Neutrophil (primary cell): ENCODE measurements around the gene EPHA8.

Experiments
- H3K27ac ChIP-seq: fragments of 200-600 bp; sonication (generic); 2 replicates; pipeline ENCODE4 v1.5.1; 2016; ENCODE audit warnings: mild to moderate bottlenecking, moderate library complexity
- H3K27me3 ChIP-seq: fragments of 200-600 bp; sonication (generic); 2 replicates; pipeline ENCODE4 v1.6.0; 2016; ENCODE audit warnings: mild to moderate bottlenecking
- H3K36me3 ChIP-seq: fragments of 200-600 bp; sonication (generic); 2 replicates; pipeline ENCODE4 v1.5.1; 2017
- H3K4me1 ChIP-seq, 2 experiments: fragments of 200-600 bp in 1 of 2; sonication (generic) in 1 of 2; 1 replicate in 1 of 2; 2 replicates in 1 of 2; pipeline versions ENCODE4 v1.5.1 to v1.6.1; 2013 to 2016; ENCODE audit warnings: low read depth in 1 of 2, low read length in 1 of 2, mild to moderate bottlenecking in 1 of 2, moderate library complexity in 1 of 2; ENCODE audit not compliant: control insufficient read depth in 1 of 2, insufficient read depth in 1 of 2
- H3K4me3 ChIP-seq, 2 experiments: fragments of 200-600 bp in 1 of 2; sonication (generic) in 1 of 2; 1 replicate in 1 of 2; 2 replicates in 1 of 2; pipeline ENCODE4 v1.5.1; 2013 to 2016; ENCODE audit warnings: low read depth in 1 of 2, low read length in 1 of 2, mild to moderate bottlenecking in 1 of 2, moderate library complexity in 1 of 2
- H3K9me3 ChIP-seq: fragments of 200-600 bp; sonication (generic); 2 replicates; pipeline ENCODE4 v1.5.1; 2016
- TF ChIP-seq, protein P1 (sequence below): fragments of 200-600 bp; sonication (generic); IDR thresholded peaks from 2 replicates; pipeline ENCODE4 v1.5.1; 2016; ENCODE audit warnings: antibody characterized with exemption

EPHA8 gene

DNA sequence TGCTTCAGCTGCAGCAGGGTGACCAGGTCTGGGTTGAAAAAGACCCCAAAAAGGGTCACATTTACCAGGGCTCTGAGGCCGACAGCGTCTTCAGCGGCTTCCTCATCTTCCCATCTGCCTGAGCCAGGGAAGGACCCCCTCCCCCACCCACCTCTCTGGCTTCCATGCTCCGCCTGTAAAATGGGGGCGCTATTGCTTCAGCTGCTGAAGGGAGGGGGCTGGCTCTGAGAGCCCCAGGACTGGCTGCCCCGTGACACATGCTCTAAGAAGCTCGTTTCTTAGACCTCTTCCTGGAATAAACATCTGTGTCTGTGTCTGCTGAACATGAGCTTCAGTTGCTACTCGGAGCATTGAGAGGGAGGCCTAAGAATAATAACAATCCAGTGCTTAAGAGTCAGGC, 76.0 kb downstream of the EPHA8 start:
- TF ChIP-seq, protein P1, sequence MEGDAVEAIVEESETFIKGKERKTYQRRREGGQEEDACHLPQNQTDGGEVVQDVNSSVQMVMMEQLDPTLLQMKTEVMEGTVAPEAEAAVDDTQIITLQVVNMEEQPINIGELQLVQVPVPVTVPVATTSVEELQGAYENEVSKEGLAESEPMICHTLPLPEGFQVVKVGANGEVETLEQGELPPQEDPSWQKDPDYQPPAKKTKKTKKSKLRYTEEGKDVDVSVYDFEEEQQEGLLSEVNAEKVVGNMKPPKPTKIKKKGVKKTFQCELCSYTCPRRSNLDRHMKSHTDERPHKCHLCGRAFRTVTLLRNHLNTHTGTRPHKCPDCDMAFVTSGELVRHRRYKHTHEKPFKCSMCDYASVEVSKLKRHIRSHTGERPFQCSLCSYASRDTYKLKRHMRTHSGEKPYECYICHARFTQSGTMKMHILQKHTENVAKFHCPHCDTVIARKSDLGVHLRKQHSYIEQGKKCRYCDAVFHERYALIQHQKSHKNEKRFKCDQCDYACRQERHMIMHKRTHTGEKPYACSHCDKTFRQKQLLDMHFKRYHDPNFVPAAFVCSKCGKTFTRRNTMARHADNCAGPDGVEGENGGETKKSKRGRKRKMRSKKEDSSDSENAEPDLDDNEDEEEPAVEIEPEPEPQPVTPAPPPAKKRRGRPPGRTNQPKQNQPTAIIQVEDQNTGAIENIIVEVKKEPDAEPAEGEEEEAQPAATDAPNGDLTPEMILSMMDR, result no peak
- no peaks in the 10 kb centered on the region for H3K9me3 ChIP-seq
- H3K27ac ChIP-seq, result no peak overlapping the region
- no peaks in the 10 kb centered on the region for H3K36me3 ChIP-seq
- H3K4me1 ChIP-seq, result no peaks in the 10 kb centered on the region
- peaks cover 11% of the 10 kb centered on the region for H3K27me3 ChIP-seq
- no peak overlapping the region for H3K4me3 ChIP-seq

GRCh38 chr1:22641247-22641646, 78.0 kb downstream of the EPHA8 start:
- H3K36me3 ChIP-seq, result no peaks in the 10 kb centered on the region
- TF ChIP-seq, protein P1, result no peak
- H3K4me1 ChIP-seq, result no peaks in the 10 kb centered on the region
- no peak overlapping the region for H3K4me3 ChIP-seq
- peaks cover 11% of the 10 kb centered on the region for H3K27me3 ChIP-seq
- no peak overlapping the region for H3K27ac ChIP-seq
- H3K9me3 ChIP-seq, result no peaks in the 10 kb centered on the region

GRCh38 chr1:22641906-22642636, 78.8 kb downstream of the EPHA8 start:
- TF ChIP-seq, protein P1, result no peak
- Histone ChIP-seq H3K27ac (no peak overlapping the region), H3K9me3 (no peaks in the 10 kb centered on the region), H3K4me1 (no peaks in the 10 kb centered on the region), H3K27me3 (peaks cover 11% of the 10 kb centered on the region), H3K36me3 (no peaks in the 10 kb centered on the region), H3K4me3 (no peak overlapping the region)

- Histone ChIP-seq H3K27ac (no peak within 1 kb of the TSS), H3K9me3 (no peaks in the 10 kb centered on the region), H3K4me3 (no peak within 1 kb of the TSS), H3K36me3 (no peaks in the 10 kb centered on the region), H3K4me1 (no peaks in the 10 kb centered on the region), H3K27me3 (peaks cover 11% of the 10 kb centered on the region)
- TF ChIP-seq, protein P1, result no peak
Measured at GRCh38 chr1:22643381-22643780, 80.1 kb downstream of the EPHA8 start, which contains the start of gene C1QC. Gene C1QC, plus strand, starts transcription at chr1:22643633. Its CDS starts 391 bp downstream, at chr1:22644024.

- Histone ChIP-seq H3K27me3 (peaks cover 11% of the 10 kb centered on the region), H3K27ac (no peak overlapping the region), H3K4me3 (no peak overlapping the region), H3K9me3 (no peaks in the 10 kb centered on the region), H3K36me3 (no peaks in the 10 kb centered on the region), H3K4me1 (no peaks in the 10 kb centered on the region)
- TF ChIP-seq, protein P1, result no peak
Measured at GRCh38 chr1:22643928-22644327, 80.6 kb downstream of the EPHA8 start.
